ENCODE measurements around the gene ACTL6B. TPM values are rescaled to one million over a fixed set of nuclear protein-coding genes. Genes with fewer than 3 reads are reported as not detected.
A peak's percentile ranks its signal among the peaks of the same experiment; 100 is the strongest.

ACTL6B gene
- total and polyA plus RNA-seq, 2 of the 8 experiments (the other 6 are each of a cell fraction or from before 2014, with no cell fraction given), result 2.1 to 4.5 TPM

DNA sequence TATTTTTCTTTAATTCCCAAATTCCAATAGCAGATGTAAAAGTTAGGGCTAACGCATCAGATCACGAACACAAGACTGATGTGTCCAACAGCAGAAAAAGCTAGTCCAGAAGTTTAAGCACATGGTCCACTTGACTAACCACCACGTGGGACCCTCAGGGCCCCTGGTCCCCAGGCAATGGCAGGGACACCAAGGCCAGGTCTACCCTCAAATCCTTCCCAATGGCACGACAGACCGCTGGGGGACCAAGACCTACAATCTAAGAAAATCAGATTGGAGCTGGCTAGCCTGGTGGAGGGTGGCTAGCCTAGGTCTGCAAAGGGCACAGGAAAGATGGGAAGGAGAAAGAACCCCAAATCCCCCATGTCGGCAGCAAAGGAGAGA, 36.3 kb upstream of the ACTL6B start:
- CTCF ChIA-PET (ENCODE audit: partially characterized antibody), result interaction anchor here (0.8 to 20.7 kb wide), 25 partner anchors 13 to 223 kb away, joined by 3 to 254 read pairs (median 6); partner anchors contain the start of genes EPHB4, FBXO24, MOSPD3 and PCOLCE
- WGBS, 2 experiments (ENCODE audit: extremely low coverage in 1 of 2, insufficient coverage in 1 of 2, insufficient read length in 1 of 2, insufficient replicate concordance in 2 of 2, low coverage in 1 of 2, low lambda C conversion rate in 2 of 2, missing lambda C conversion rate in 1 of 2), result 49% methylated on average over 6 of the region's 6 CpGs; no CpG with 5 or more reads in 1 of the 2 experiments
- Histone ChIP-seq H3K27me3 (replicated peaks in 1 of 4; ENCODE audit: control insufficient read depth in 3 of 4, extremely low read depth in 1 of 4, insufficient read depth in 3 of 4, low read length in 3 of 4) (no peaks in the 10 kb centered on the region), H3K4me1 (replicated peaks in 1 of 4; ENCODE audit: control insufficient read depth in 3 of 4, insufficient read depth in 4 of 4, low read length in 3 of 4) (peaks cover 6 to 20% (median 12%) of the 10 kb centered on the region in 4 experiments), H3K18ac (ENCODE audit: extremely low read depth, low read length) (no peak overlapping the region), H2BK12ac (ENCODE audit: low read depth, low read length) (no peak overlapping the region), H2BK15ac (ENCODE audit: low read length) (no peak overlapping the region), H4K20me1 (replicated peaks in 1 of 2; ENCODE audit: control insufficient read depth in 1 of 2, insufficient read depth in 2 of 2, low read length in 2 of 2) (peaks cover 28 to 41% of the 10 kb centered on the region in 2 experiments), H3K4me2 (ENCODE audit: insufficient read depth in 1 of 2, low read depth in 2 of 2, low read length in 2 of 2) (peak overlapping the region; percentile 83 to 88), H2BK120ac (replicated peaks; ENCODE audit: low read depth, low read length) (no peak overlapping the region), H3K4me3 (ENCODE audit: extremely low read depth in 1 of 4, insufficient read depth in 2 of 4, low read depth in 3 of 4, low read length in 4 of 4) (peak overlapping the region; percentile 82 to 95 (median 90)), H3K27ac (ENCODE audit: low read depth, low read length) (0 out of 2 replicates have a peak overlapping the region, but pooled peaks have one; percentile 0), H3K14ac (ENCODE audit: insufficient read length) (no peak overlapping the region), H2AK5ac (ENCODE audit: low read depth, low read length) (peak overlapping the region; percentile 91; the same call in 1 of the 2 replicates), H3K36me3 (ENCODE audit: control insufficient read depth in 2 of 4, insufficient read depth in 4 of 4, low read length in 3 of 4) (peaks cover 6 to 20% (median 12%) of the 10 kb centered on the region in 4 experiments), H3K79me1 (ENCODE audit: low read depth, low read length) (peaks cover 14% of the 10 kb centered on the region), H3K9me3 (ENCODE audit: insufficient read depth in 2 of 2, low read depth in 1 of 2, low read length in 1 of 2) (no peaks in the 10 kb centered on the region), H2BK20ac (ENCODE audit: low read length) (no peak overlapping the region), H4K8ac (ENCODE audit: extremely low read depth, insufficient read depth, low read length) (no peak overlapping the region), H2BK5ac (ENCODE audit: low read depth, low read length) (peak overlapping the region; percentile 83; the same call in 1 of the 2 replicates), H4K5ac (ENCODE audit: insufficient read length, low read depth, low read length) (no peak overlapping the region), H3K4ac (replicated peaks; ENCODE audit: insufficient read length, low read depth, low read length) (no peak overlapping the region), H3K23ac (ENCODE audit: insufficient read length) (no peak overlapping the region), H3K79me2 (ENCODE audit: control insufficient read depth in 1 of 2, insufficient read depth in 2 of 2, low read length in 2 of 2) (peaks cover 19 to 60% of the 10 kb centered on the region in 2 experiments), H2AFZ (ENCODE audit: low read length) (no peak overlapping the region), H3K23me2 (ENCODE audit: low read depth, low read length) (peaks cover 15% of the 10 kb centered on the region), H3K9ac (replicated peaks in 1 of 4; ENCODE audit: extremely low read depth in 1 of 4, low read depth in 3 of 4, low read length in 3 of 4) (peak overlapping the region in 3 of 4 experiments; percentile 83 to 95 (median 86); a peak in 5 of 7 replicates), H4K91ac (replicated peaks; ENCODE audit: insufficient read length, low read length) (no peak overlapping the region), H3K56ac (replicated peaks; ENCODE audit: insufficient read length, low read depth, low read length) (no peak overlapping the region)
- POLR2A ChIA-PET (ENCODE audit: partially characterized antibody), result interaction anchor here (0.8 to 14.3 kb wide), 15 partner anchors 13 to 263 kb away, joined by 3 to 257 read pairs (median 4); partner anchors contain the start of genes FBXO24, LRCH4, MEPCE and MOSPD3
- FAIRE-seq, result no peak
- TF ChIP-seq TAF7 (optimal IDR thresholded peaks at IDR 0.05; ENCODE audit: borderline replicate concordance, low read depth, low read length), result no peak
- no peak for TF ChIP-seq SRF (IDR thresholded peaks at IDR 0.05; ENCODE audit: low read depth, low read length)
- DNase-seq (ENCODE audit: low read depth in 1 of 2, low spot score in 2 of 2), result no peak

Data from H1 (cell line).